HCT116 (cell line): Measurements from ENCODE around the gene SPATA25.

ENCODE experiments used
- CTCF ChIP-seq, 3 experiments: fragments of 200-600 bp in 1 of 3; sonication (generic) in 1 of 3; IDR thresholded peaks in 2 of 3; conservative IDR thresholded peaks in 1 of 3; 2 replicates each; pipeline ENCODE4 v1.5.1; 2012 to 2017; ENCODE audit warnings: low read depth in 2 of 3, low read length in 2 of 3, antibody characterized with exemption in 1 of 3, borderline replicate concordance in 1 of 3, control low read depth in 1 of 3, mild to moderate bottlenecking in 1 of 3, mixed read lengths in 1 of 3, mixed run types in 1 of 3, moderate library complexity in 1 of 3; ENCODE audit not compliant: insufficient read depth in 1 of 3
- EZH2 ChIP-seq: fragments of 200-600 bp; sonication (generic); IDR thresholded peaks from 2 replicates; pipeline ENCODE4 v1.6.1; 2017; ENCODE audit warnings: antibody characterized with exemption, mixed run types
- POLR2A ChIP-seq: IDR thresholded peaks from 2 replicates; pipeline ENCODE4 v1.7.0; 2011; ENCODE audit warnings: borderline replicate concordance; ENCODE audit not compliant: insufficient read depth, insufficient read length; ENCODE audit errors: extremely low read depth
- SP1 ChIP-seq: IDR thresholded peaks from 2 replicates; pipeline ENCODE4 v1.6.1; 2012; ENCODE audit warnings: low read depth

GRCh38 chr20:45860560-45861220 is 26.7 kb downstream of the SPATA25 start:
- TF ChIP-seq CTCF (IDR thresholded peaks at IDR 0.05 in 2 of 3, conservative IDR thresholded peaks at IDR 0.05 in 1 of 3; ENCODE audit: borderline replicate concordance in 1 of 3, insufficient read depth in 1 of 3, low read depth in 2 of 3, low read length in 2 of 3) (no peak), SP1 (no peak), EZH2 (no peak), POLR2A (no peak)
